ENCODE data around the gene RAPGEF4. TPM values are rescaled to one million over a fixed set of nuclear protein-coding genes. Genes with fewer than 3 reads are reported as not detected.

RAPGEF4 gene
- total RNA-seq, 1 experiment from 2014 or later: 0.59 TPM

GRCh38 chr2:173051463-173052215 lies 316.0 kb downstream of the RAPGEF4 start:
- peaks cover 6% of the 10 kb centered on the region; the same call in 1 of the 2 replicates for H3K27me3 ChIP-seq (ENCODE audit: insufficient read depth, low read length)
- H3K27ac ChIP-seq (ENCODE audit: low read depth, low read length): no peak overlapping the region
- BruUV-seq (replicated peaks): no TSS peak
- RAD21 ChIA-PET (ENCODE audit: low non-redundant PET in 1 of 2, low total read pairs in 2 of 2, uncharacterized antibody in 2 of 2, unreplicated experiment in 2 of 2): no interaction called here
- no peaks in the 10 kb centered on the region for H4K20me1 ChIP-seq (ENCODE audit: insufficient read depth)
- POLR2A ChIA-PET: no interaction called here
- H3K4me3 ChIP-seq (replicated peaks in 1 of 2; ENCODE audit: low read depth in 1 of 2, low read length in 2 of 2): no peak overlapping the region
- H3K9ac ChIP-seq (ENCODE audit: low read length): no peak overlapping the region
- H3K9me3 ChIP-seq (ENCODE audit: control insufficient read depth in 1 of 2, insufficient read depth in 1 of 2, low read depth in 1 of 2, low read length in 2 of 2): no peaks in the 10 kb centered on the region
- H3K4me2 ChIP-seq (ENCODE audit: low read length): no peak overlapping the region
- H2AFZ ChIP-seq (ENCODE audit: low read depth, low read length, poor library complexity, severe bottlenecking): no peak overlapping the region
- no peaks in the 10 kb centered on the region for H3K36me3 ChIP-seq (ENCODE audit: control insufficient read depth in 1 of 2, insufficient read depth in 2 of 2, low read length in 2 of 2)
- intact Hi-C loops (cut with micrococcal nuclease): no loop called here
- peaks cover 20 to 39% of the 10 kb centered on the region in 2 experiments for H3K4me1 ChIP-seq (ENCODE audit: control insufficient read depth in 1 of 2, insufficient read depth in 2 of 2, low read length in 2 of 2)
- ATAC-seq (no peak), DNase-seq (ENCODE audit: low read depth, low spot score) (no peak)
- no peaks in the 10 kb centered on the region for H3K9me2 ChIP-seq (ENCODE audit: insufficient read depth)
- TF ChIP-seq TCF7L2 (IDR thresholded peaks at IDR 0.05; ENCODE audit: borderline replicate concordance, extremely low read depth, insufficient read depth, insufficient read length) (no peak), CBX3 (IDR thresholded peaks at IDR 0.05; ENCODE audit: low read depth) (no peak), JUND (IDR thresholded peaks at IDR 0.05) (no peak), SRF (IDR thresholded peaks at IDR 0.05; ENCODE audit: low read depth) (no peak), MAX (IDR thresholded peaks at IDR 0.05) (no peak), POLR2AphosphoS5 (IDR thresholded peaks at IDR 0.05; ENCODE audit: low read depth, low read length) (no peak), ZFX (IDR thresholded peaks at IDR 0.05) (no peak), ZNF274 (IDR thresholded peaks at IDR 0.05; ENCODE audit: low read depth, low read length) (no peak), SP1 (IDR thresholded peaks at IDR 0.05; ENCODE audit: low read depth) (no peak), YY1 (IDR thresholded peaks at IDR 0.05; ENCODE audit: extremely low read depth, insufficient replicate concordance, low read depth, low read length) (no peak), CTCF (IDR thresholded peaks at IDR 0.05 in 2 of 3, conservative IDR thresholded peaks at IDR 0.05 in 1 of 3; ENCODE audit: borderline replicate concordance in 1 of 3, insufficient read depth in 1 of 3, low read depth in 2 of 3, low read length in 2 of 3) (no peak)
- H3K79me2 ChIP-seq (ENCODE audit: insufficient read depth, low read length): no peaks in the 10 kb centered on the region
- CTCF ChIA-PET: no interaction called here
